Daoy (cell line): ENCODE data around the gene SDCBP2. TPM values are rescaled to one million over a fixed set of nuclear protein-coding genes. Genes with fewer than 3 reads are reported as not detected.

ENCODE experiments used
- DNase-seq: peaks from one replicate; pipeline ENCODE4 v3.0.0-alpha.2; 2015; ENCODE audit warnings: low read depth
- total RNA-seq: library from RNA; depleted of rRNA; stranded (reverse); fragments of >200 nt; shearing (Covaris generic); gene quantifications from 2 replicates; pipeline ENCODE4 v1.2.3, GENCODE V29; 2014

SDCBP2 gene
- total RNA-seq, 1 experiment from 2014 or later: 3.7 TPM

DNA sequence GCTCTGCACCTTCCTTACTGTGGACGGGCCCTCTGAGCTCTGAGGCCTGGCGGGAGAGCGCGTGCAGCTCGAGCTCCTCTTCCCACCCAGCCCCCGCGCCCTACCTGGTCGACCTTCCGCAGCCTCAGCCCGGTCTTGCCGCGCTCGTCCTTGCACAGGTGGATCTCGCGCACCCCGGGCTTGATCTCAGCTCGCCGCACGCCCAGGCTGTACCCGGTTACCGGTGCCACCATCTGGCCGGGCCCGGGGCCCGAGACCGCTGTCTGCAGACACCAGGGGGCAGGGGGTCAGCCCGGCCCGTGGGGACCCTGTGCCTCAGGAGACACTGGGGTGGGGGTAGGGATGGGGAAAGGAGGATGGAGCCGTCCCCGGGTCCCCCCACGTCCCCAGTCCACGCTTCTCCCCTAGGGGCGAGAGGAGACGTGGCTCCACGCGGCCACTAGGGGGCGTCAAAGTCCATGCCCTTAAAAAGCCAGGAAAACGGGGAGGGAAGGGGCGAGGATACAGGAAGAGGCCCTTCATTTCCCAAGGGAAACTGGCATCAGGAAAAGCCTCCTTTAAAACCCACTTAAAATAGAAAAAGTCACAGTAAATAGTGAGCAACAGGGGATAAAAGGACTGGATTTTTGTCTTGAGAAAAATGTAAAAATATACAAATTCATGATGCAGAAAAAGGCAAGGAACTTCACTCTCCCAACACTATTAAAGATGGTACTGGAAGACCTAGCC is 15.5 kb downstream of the SDCBP2 start:
- DNase-seq: peak; percentile 73

DNA sequence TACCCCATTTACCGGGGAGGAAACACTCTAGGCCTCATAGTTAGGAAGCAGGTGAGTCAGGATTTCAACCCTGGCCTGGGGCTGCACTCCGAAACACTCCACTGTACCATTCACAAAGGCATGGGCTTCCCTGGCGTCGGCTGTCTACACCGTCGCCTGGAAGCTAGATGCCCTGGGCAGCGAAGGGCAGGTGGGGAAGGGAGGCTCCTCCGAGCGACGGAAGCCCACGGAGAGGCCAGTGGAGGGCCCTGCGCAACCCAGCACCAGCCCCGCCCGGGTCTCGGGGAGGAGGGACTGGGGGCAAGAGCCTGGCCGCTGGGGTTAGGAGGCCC is 16.1 kb downstream of the SDCBP2 start:
- DNase-seq: no peak

DNA sequence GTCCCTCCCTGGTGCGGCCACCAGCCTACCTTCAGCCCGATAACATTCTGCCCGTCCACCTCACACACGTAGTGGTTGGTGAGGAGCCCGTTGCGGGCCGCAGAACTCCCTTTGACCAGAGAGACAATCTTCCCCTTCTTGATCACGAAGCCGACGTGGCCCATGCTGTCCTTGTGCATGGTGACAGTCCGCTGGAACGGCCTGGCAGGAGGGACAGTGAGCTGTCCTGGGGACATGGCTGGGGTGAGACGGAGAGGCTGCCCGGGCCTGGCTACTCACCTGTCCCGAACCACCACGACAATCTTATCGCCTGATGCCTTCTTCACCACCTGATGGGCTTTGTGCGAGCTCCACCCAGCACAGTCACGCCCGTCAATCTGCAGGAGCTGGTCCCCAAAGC is 16.6 kb downstream of the SDCBP2 start:
- no peak for DNase-seq

DNA sequence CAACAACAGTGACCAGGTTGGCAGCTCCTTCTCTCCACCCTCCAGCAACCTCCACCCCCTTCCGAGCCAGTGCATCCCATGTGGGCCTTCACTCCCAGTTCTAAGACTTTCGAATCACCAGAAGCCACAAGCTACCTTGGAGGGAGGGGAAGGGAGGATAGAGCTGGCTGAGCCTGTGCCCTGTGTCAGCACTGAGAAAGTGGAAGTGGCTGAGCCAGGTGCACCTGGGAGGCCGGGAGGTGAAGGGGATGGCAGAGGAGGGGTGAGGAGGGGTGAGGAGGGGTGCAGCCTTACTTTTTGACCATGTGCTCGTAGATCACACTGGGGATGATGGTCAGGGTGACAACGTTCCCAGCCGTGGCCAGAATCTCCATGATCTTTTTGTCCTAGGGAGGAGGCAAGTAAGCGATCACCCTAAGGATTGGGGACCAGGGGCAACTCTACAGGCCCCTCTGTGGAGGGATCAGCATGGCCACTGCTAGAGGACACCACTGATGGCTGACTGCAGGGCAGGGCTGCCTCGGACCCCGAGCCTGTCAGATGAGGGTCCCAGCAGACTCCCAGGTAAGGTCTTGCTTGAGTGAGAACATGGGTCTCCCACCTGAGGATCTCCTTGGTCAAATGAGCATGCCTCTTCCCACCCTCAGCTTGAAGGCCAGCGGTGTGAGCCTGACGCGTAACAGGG is 18.3 kb downstream of the SDCBP2 start:
- no peak for DNase-seq

DNA sequence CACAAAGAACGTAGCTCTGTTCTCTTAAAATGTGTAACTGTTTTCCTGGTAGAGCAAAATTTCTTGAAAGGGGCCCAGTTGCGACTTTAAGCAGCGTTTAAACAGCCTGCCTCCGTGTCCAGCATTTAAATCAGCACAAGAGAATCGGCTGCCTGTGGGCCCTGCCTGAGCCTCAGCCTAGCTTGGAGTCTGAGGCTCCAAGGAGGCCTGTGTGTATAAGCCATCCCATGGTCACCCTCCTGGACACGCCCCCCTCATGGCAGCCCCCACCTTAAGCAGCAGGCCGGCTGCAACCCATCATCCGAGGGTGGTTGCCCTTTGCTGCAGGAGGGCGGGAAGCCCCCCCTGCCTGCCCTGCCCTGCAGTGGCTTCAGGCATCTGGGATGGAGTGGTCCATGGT is 18.9 kb downstream of the SDCBP2 start:
- no peak for DNase-seq

DNA sequence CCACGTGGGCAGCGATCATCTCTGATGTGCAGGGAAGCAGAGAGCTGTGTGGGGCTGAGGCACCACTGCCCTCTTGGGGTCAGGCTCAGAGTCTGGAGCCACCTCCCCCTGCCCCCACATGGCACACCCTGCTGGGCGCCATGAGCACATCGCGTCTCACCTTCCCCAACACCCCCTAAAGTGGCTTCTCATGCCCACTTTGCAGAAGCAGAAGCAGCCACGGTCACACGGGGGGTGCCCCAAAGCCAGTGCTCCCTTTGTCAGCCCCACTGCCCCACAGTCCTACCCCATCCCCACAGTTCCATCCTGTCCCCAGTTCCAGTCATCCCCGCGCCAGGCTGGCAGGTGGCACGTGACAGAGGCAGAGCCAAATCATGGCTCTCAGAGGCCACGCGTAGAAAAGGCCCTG is 19.5 kb downstream of the SDCBP2 start:
- no peak for DNase-seq

DNA sequence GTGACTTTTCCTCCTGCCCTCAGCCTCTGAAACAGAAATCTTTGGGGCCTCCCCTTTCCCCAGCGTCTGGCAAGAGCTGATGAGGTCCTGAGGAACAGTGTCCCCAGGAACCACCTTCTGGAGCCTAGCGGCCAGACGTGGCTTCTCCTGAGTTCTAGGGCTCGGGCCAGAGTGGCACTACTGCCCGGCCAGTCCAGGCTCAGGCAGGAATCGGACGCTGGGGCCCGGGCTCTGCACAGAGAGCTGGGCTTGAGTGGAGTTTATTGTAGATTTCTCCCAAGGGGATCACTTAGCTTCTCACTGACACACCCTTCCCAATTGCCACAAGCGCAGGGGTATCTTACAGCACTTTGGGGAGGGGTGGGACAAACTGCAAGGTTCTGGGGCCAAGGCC is 20.2 kb downstream of the SDCBP2 start:
- no peak for DNase-seq

DNA sequence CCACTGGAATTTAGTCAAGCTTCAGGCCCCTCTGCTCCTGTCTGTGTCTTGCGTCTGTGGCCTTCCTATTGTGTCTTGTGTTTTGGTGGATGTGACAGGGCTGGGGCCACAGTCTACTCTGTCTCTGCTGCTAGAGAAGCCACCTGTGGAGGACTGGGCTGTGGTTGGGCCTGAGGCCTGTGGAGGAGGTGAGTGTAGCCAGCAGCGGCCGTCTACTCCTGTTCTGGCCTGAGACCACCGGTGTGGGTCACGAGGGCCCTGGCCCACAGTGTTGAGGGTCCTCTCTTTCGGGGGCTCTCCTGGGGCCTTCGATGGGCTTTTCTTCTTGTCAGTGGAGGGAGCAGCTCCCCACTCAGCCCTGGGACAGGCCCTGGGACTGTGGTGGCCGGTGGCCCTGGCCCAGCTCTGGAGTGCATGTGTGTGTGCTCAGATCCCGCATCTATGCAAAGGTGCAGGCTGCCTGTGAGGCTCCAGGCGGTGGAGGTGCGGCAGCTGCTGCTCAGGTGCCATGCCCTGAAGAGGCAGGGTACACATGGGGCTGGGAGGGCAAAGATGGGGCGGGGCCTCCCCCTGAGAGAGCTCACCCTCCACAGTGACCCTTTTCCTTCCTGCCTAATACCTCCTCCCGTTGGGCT is 20.8 kb downstream of the SDCBP2 start:
- DNase-seq: no peak

DNA sequence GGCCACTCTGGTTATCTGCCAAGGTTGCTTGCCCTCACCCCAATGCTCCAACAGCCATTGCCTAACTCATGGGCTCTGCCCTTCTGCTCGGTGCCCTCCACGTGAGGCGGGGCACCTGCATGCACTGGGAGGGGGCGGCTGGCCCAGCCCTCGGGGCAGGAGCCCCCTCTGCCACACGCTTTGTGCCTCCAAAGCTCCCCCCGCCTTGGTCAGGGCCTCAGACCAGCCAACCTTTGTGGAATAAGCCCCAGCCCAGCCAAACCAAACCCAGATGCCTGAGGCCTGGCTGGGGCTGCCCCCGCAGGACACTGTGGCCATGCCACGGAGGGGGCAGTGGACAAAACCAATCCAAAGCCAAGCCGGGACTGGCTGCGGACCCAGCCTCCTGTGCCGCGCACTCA is 21.4 kb downstream of the SDCBP2 start:
- no peak for DNase-seq

DNA sequence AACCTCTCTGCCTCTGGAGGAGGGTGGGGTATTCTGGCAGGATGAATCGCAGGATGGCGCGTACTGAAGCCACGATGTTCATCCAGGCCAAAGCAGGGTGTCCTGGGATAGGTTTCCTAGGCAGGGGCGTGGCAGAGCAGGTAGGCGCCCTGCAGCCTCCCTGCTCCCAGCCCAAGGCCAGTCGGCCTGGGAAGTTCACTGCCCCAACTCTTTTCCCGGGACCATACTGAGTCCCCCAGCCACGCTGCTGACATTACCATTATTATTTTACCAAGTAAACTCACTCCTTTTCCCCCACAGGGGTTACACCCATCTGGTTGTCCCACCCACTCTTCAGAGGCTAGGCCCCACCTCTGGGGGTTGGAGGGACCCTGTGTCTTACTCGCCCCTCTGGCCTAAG is 21.8 kb downstream of the SDCBP2 start:
- no peak for DNase-seq

DNA sequence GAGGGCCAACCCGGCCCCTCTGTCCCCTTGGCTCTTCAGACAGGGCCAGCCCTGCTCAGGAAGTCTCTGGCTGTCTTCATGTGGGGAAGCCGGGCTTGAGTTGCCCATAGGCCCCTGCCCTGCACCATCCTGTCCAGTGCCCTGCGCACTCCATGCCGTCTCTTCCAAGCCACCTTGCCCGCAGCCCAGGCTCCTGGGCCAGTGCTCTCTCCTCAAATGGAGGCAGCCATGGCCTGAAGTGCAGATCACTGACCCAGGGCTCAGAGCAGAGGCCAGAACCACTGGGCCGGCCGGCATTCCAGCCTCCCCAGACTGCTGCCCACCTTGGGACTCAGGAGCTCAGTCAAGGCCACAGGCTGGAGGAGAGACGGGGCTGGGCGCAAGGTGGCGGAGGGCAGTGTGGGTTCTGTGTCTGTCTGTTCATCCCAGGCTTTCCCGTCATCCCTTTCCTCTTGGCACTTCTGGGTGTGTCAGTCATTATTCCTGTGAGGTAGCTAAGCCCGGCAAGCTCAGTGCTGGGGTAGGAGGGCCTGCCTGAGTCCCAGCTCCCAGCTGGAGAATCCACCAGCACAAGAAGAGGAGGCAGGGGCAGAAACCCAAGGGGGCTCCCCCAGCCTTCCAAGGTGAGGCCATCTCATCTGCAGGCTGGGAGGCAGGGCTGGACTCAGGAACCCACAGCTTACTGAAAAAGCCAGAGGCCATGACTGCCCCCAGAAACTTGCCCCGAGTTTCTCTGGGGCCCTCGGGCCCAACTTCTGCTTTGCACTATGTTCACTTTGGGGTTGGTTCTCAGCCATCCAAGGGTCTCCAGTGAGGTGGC is 22.4 kb downstream of the SDCBP2 start:
- no peak for DNase-seq

DNA sequence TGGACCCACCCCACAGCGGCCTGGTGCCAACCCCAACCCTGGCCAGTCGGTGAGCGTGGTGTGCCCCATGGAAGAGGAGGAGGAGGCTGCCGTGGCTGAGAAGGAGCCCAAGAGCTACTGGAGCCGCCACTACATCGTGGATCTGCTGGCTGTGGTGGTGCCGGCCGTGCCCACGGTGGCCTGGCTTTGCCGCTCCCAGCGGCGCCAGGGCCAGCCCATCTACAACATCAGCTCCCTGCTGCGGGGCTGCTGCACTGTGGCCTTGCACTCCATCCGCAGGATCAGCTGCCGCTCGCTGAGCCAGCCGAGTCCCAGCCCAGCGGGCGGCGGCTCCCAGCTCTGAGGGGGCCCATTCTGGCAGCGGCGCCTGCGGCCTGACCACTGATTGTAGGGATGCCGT is 23.2 kb downstream of the SDCBP2 start:
- DNase-seq: no peak

DNA sequence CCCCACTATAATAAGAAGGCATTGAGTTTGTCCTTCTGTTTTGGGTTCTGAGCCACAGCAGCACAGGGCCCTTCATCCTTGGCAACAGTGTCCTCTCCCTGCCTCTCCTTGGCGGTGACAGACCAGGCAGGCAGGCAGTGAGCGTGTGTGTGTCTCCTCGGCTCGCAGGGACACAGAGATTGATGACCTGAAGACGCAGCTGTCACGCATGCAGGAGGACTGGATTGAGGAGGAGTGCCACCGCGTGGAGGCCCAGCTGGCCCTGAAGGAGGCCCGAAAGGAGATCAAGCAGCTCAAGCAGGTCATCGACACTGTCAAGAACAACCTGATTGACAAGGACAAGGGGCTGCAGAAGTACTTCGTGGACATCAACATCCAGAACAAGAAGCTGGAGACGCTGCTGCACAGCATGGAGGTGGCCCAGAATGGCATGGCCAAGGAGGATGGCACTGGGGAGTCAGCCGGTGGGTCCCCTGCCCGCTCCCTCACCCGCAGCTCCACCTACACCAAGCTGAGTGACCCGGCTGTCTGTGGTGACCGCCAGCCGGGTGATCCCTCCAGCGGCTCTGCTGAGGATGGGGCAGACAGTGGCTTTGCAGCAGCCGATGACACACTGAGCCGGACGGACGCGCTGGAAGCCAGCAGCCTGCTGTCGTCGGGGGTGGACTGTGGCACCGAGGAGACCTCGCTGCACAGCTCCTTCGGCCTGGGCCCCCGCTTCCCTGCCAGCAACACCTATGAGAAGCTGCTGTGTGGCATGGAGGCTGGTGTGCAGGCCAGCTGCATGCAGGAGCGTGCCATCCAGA is 24.0 kb downstream of the SDCBP2 start:
- DNase-seq: no peak

DNA sequence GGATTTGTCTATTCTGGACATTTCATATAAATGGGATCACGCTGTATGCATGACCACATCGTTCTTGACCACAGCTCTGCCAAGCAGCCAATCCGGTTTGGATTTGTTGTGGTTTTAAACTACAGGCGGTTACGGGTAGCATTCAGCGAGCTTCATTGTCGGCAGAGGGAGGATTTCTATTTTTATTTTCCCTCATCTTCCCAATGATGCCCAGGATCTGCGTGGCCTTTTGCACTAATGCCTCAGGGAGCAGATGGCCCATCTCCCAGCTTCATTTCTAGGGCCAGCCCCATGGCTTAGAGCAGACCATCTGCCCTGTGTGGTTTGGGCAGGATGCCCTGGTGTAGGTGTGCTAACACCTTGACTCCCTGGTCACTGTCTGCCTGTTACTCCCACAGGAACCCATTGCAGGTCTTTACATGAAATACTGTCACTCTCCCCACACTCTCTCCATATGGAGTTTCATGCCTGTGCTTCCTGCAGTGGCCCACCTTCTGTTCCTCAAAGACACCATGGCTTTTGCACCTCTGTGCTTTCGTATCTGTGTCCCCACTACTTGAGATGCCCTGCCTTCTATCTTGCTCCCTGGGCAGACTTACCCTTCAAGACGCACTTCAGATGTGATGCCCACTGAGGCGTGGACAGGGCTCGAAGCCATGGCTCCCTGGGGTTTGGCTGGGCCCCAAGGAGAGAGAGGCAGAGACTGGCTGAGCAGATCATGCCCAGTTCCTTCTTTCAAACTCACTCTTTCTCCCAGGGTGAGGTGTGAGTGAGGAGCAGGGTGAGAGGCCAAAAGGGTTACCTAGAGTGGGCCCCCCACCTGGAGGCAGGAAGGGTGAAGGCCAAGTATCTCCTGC is 26.0 kb downstream of the SDCBP2 start:
- DNase-seq: peak; percentile 44

DNA sequence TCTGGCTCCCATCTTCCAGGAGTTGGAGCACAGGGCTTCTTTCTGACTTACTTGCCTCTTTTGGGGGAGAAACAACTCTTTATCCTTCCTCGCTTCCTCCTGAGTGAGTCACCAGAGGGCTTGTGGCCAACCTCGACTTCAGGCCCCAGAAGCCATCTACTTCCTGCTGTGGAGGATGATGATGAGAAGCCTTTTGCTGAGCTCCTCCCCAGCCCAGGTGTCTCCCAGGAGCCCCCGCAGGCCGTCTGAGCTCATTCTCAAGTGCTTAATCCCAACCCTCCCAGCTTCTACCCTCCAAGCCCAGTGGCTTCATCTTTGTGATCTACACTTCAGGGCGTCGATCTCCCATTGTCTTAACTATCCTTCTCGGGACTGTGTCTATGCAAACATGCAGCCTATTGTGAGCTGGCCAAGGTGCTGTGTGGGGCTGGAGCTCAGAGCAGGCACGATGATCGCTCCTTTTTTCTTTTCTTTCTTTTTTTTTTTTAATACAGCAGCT is 27.9 kb downstream of the SDCBP2 start:
- DNase-seq: peak; percentile 70

DNA sequence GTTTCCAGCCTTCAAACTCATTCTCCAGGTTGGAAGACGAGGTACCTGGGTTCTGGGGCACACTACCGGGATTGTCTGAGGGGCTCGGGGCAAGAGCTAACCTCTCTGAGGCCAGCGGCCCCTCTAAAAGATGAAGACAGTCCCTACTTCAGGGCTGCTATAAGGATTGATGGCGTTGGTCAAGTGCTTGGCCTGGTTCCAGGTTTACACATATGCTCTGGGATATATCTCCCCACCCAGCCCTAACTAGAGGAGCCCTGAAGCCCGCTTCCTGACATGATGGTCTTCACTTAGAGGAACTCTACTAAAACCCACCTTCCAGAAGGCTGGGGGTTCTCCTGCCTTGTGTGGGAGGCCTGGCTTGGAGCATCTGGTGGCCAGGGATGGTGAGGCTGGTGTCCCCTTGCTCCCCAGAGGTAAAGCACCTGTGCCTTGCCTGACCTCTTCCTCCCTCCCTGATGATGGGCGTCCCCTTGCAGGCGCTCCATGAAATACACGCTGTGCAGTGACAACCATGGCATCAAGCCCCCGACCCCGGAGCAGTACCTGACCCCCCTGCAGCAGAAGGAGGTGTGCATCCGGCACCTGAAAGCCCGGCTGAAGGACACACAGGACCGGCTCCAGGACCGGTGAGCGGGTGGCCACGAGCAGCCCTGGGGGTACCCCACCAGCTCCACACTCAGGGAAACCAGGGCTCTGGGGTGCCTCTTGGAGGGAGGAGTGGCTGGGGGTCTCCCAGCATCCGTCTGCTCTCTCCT is 28.7 kb downstream of the SDCBP2 start:
- DNase-seq: no peak

DNA sequence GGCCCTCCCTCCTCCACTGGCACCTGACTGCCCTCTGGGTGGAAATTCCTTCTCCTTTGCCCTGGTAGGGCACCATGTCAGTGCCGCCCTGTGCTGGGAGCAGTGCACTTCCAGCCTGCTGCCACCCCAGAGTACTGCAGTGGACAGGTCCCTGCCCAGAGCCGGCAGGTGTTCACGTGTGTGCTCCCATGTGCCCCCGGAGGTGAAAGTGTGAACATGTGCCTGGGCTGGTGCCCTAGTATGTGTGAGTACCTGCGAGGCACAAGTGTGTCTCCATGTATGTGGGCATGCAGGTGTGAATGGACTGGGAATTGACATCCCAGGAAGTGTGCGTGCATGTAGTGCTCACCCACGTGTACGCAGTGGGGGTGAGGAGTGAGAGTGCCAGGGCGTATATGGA is 29.4 kb downstream of the SDCBP2 start:
- DNase-seq: no peak

DNA sequence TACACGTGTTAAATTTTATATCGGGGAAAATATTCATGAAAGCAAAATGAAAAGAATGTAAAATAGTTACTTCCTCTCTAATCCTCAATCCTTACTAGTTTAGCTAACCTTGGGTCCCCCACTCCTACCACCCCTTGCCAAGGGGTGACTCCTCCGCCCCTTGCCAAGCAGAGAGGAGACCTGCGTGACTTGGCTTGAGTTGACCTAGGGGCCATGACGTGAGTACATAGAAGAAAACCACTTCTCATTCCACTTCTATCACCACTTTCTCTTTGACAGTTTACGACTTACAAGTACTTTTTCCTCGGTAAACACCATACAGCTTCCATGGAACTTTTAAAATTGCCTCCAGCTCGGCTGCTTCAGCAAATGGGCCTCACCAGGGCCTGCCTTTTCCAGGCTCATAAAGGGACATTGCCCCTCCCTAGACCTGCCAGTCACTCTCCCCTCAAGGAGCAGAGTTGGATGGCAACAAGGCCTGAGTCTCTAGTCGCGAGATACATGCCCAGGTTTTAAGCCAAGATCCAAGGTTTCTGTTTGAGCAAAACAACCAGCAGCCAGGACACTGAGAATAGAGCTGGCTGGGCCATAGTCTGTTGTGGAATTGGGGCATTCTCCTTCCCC is 29.9 kb downstream of the SDCBP2 start:
- no peak for DNase-seq

DNA sequence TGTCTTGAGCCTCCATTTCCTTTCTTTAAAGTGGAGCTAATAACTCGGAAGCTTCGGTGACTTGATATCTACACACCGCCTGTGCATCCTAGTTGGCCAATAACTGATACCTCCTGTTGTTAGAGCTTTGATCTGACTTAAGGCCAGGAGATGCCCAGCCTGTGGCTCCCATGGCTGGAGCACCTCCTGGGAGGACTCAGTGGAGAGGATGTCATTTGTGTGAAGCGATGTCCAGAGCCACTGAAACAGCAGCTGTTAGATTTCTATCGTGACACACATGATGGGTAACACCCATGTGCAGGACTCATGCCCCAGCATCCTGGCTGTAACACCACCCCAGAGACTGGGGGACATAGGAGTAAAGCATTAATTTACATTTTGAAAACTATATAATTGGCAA is 30.8 kb downstream of the SDCBP2 start:
- DNase-seq: no peak
